ENCODE measurements around the gene BAMBI.
"Not testable (repeated sequence)": the region's sequence is repeated elsewhere in the genome, so short reads cannot be mapped to it uniquely, and the experiment has no call there.

BAMBI gene

GRCh38 chr10:28637346-28637745, 40.0 kb upstream of the BAMBI start:
- no peak for TF ChIP-seq CTCF (IDR thresholded peaks at IDR 0.05; ENCODE audit: low read depth, low read length)
- H3K27ac ChIP-seq = no peak overlapping the region
- H3K9me3 ChIP-seq (ENCODE audit: severe bottlenecking) = no peaks in the 10 kb centered on the region
- H3K4me3 ChIP-seq (ENCODE audit: low read depth, low read length) = no peak overlapping the region
- H3K36me3 ChIP-seq = no peaks in the 10 kb centered on the region
- H3K27me3 ChIP-seq (ENCODE audit: insufficient read depth, low read depth, severe bottlenecking) = no peaks in the 10 kb centered on the region
- peak; percentile 46 for DNase-seq

GRCh38 chr10:28638392-28638791, 38.9 kb upstream of the BAMBI start:
- H3K27ac ChIP-seq = no peak overlapping the region
- H3K4me3 ChIP-seq (ENCODE audit: low read depth, low read length) = no peak overlapping the region
- H3K9me3 ChIP-seq (ENCODE audit: severe bottlenecking) = no peaks in the 10 kb centered on the region
- no peaks in the 10 kb centered on the region for H3K27me3 ChIP-seq (ENCODE audit: insufficient read depth, low read depth, severe bottlenecking)
- no peak for DNase-seq
- no peaks in the 10 kb centered on the region for H3K36me3 ChIP-seq
- TF ChIP-seq CTCF (IDR thresholded peaks at IDR 0.05; ENCODE audit: low read depth, low read length) = no peak

GRCh38 chr10:28640551-28640950, 36.8 kb upstream of the BAMBI start:
- no peak overlapping the region for H3K27ac ChIP-seq
- H3K36me3 ChIP-seq = no peaks in the 10 kb centered on the region
- no peak for TF ChIP-seq CTCF (IDR thresholded peaks at IDR 0.05; ENCODE audit: low read depth, low read length)
- no peaks in the 10 kb centered on the region for H3K9me3 ChIP-seq (ENCODE audit: severe bottlenecking)
- no peak for DNase-seq
- no peaks in the 10 kb centered on the region for H3K27me3 ChIP-seq (ENCODE audit: insufficient read depth, low read depth, severe bottlenecking)
- H3K4me3 ChIP-seq (ENCODE audit: low read depth, low read length) = no peak overlapping the region

GRCh38 chr10:28644647-28645046, 32.7 kb upstream of the BAMBI start:
- no peak for TF ChIP-seq CTCF (IDR thresholded peaks at IDR 0.05; ENCODE audit: low read depth, low read length)
- H3K36me3 ChIP-seq = no peaks in the 10 kb centered on the region
- no peaks in the 10 kb centered on the region for H3K27me3 ChIP-seq (ENCODE audit: insufficient read depth, low read depth, severe bottlenecking)
- H3K9me3 ChIP-seq (ENCODE audit: severe bottlenecking) = no peaks in the 10 kb centered on the region
- no peak overlapping the region for H3K4me3 ChIP-seq (ENCODE audit: low read depth, low read length)
- H3K27ac ChIP-seq = no peak overlapping the region
- no peak for DNase-seq

- Histone ChIP-seq H3K9me3 (ENCODE audit: severe bottlenecking) (no peaks in the 10 kb centered on the region), H3K27ac (no peak overlapping the region), H3K4me3 (ENCODE audit: low read depth, low read length) (no peak overlapping the region), H3K27me3 (ENCODE audit: insufficient read depth, low read depth, severe bottlenecking) (no peaks in the 10 kb centered on the region), H3K36me3 (no peaks in the 10 kb centered on the region)
- DNase-seq = no peak
- TF ChIP-seq CTCF (IDR thresholded peaks at IDR 0.05; ENCODE audit: low read depth, low read length) = no peak
Observed at GRCh38 chr10:28652106-28652505, 25.2 kb upstream of the BAMBI start.

- no peak overlapping the region for H3K4me3 ChIP-seq (ENCODE audit: low read depth, low read length)
- no peaks in the 10 kb centered on the region for H3K9me3 ChIP-seq (ENCODE audit: severe bottlenecking)
- no peaks in the 10 kb centered on the region for H3K36me3 ChIP-seq
- no peak for TF ChIP-seq CTCF (IDR thresholded peaks at IDR 0.05; ENCODE audit: low read depth, low read length)
- DNase-seq = no peak
- no peaks in the 10 kb centered on the region for H3K27me3 ChIP-seq (ENCODE audit: insufficient read depth, low read depth, severe bottlenecking)
- H3K27ac ChIP-seq = no peak overlapping the region
Observed at GRCh38 chr10:28652703-28653102, 24.6 kb upstream of the BAMBI start.

- H3K27me3 ChIP-seq (ENCODE audit: insufficient read depth, low read depth, severe bottlenecking); H3K4me3 ChIP-seq (ENCODE audit: low read depth, low read length); H3K9me3 ChIP-seq (ENCODE audit: severe bottlenecking); H3K36me3 ChIP-seq; H3K27ac ChIP-seq; DNase-seq: not testable (repeated sequence)
Observed at GRCh38 chr10:28658824-28659223, 18.5 kb upstream of the BAMBI start.
